ENCODE results near the gene TSC1.
A peak's percentile ranks its signal among the peaks of the same experiment; 100 is the strongest.

The TSC1 gene

GRCh38 chr9:132935026-132935425 lies 9.4 kb downstream of the TSC1 start:
- no peak for DNase-seq (ENCODE audit: low spot score)

GRCh38 chr9:132931178-132931735 lies 13.2 kb downstream of the TSC1 start:
- DNase-seq (ENCODE audit: low spot score): no peak

- DNase-seq (ENCODE audit: low spot score): no peak
Measured at GRCh38 chr9:132927704-132928103, 16.7 kb downstream of the TSC1 start.

- DNase-seq (ENCODE audit: low spot score): no peak
Measured at GRCh38 chr9:132923346-132923902, 21.0 kb downstream of the TSC1 start.

GRCh38 chr9:132919614-132920268 lies 24.7 kb downstream of the TSC1 start:
- DNase-seq (ENCODE audit: low spot score): no peak

- no peak for DNase-seq (ENCODE audit: low spot score)
Measured at GRCh38 chr9:132914924-132915323, 29.5 kb downstream of the TSC1 start.

- no peak for DNase-seq (ENCODE audit: low spot score)
Measured at GRCh38 chr9:132912131-132912530, 32.3 kb downstream of the TSC1 start.

- DNase-seq (ENCODE audit: low spot score): no peak
Measured at GRCh38 chr9:132910376-132910775, 34.0 kb downstream of the TSC1 start.

- DNase-seq (ENCODE audit: low spot score): no peak
Measured at GRCh38 chr9:132909311-132909710, 35.1 kb downstream of the TSC1 start.

- no peak for DNase-seq (ENCODE audit: low spot score)
Measured at GRCh38 chr9:132908635-132909034, 35.8 kb downstream of the TSC1 start.

GRCh38 chr9:132905726-132906125 lies 38.7 kb downstream of the TSC1 start:
- no peak for DNase-seq (ENCODE audit: low spot score)

GRCh38 chr9:132903574-132904492 lies 40.6 kb downstream of the TSC1 start:
- no peak for DNase-seq (ENCODE audit: low spot score)

- DNase-seq (ENCODE audit: low spot score): peak; percentile 79
Measured at GRCh38 chr9:132901858-132902831, 42.3 kb downstream of the TSC1 start.

GRCh38 chr9:132898051-132898450 lies 46.4 kb downstream of the TSC1 start:
- no peak for DNase-seq (ENCODE audit: low spot score)

- DNase-seq (ENCODE audit: low spot score): peak; percentile 93
Measured at GRCh38 chr9:132896906-132897305, 47.5 kb downstream of the TSC1 start.

- DNase-seq (ENCODE audit: low spot score): no peak
Measured at GRCh38 chr9:132896264-132896663, 48.2 kb downstream of the TSC1 start.

- no peak for DNase-seq (ENCODE audit: low spot score)
Measured at GRCh38 chr9:132894862-132895835, 49.3 kb downstream of the TSC1 start.

- no peak for DNase-seq (ENCODE audit: low spot score)
Measured at GRCh38 chr9:132894346-132894745, 50.1 kb downstream of the TSC1 start.

- DNase-seq (ENCODE audit: low spot score): no peak
Measured at GRCh38 chr9:132892400-132892799, 52.0 kb downstream of the TSC1 start.

- no peak for DNase-seq (ENCODE audit: low spot score)
Measured at GRCh38 chr9:132888151-132888550, 56.3 kb downstream of the TSC1 start.

Data from globus pallidus (tissue), 1 donor.